ENCODE measurements around the gene TFIP11. TPM values are rescaled to one million over a fixed set of nuclear protein-coding genes. Genes with fewer than 3 reads are reported as not detected.

Gene TFIP11
- polyA plus RNA-seq, 5 donors, result 32.0 to 38.3 (median 34.6) TPM

DNA sequence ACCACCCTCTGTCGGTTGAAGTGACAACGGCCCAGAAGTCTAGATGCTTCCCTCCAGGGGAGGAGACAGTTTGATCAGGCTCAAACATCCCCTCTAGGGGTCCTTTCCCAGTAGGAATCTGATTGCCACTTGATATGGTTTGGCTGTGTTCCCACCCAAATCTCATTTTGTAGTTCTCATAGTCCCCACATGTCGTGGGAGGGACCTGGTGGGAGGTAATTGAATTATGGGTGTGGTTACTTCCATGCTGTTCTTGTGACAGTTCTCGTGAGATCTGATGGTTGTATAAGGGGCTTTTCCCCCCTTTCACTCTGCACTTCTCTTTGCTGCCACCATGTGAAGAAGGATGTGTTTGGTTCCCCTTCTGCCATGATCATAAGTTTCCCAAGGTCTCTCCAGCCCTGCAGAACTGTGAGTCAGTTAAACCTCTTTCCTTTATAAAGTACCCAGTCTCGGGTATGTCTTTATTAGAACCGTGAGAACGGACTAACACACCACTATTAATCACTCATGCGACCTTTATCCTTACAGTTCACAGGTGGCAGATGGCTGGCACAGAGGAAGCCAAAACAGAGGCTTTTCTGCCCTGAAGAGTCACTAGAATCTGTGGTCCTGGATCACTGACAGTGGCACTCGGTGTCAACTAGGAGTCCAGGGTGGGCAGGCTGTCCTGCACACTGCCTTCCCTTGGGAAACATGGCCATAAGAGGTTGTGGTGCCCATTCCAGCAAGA lies 61.7 kb downstream of the TFIP11 start:
- no peak for DNase-seq

- no peak for DNase-seq
Observed at GRCh38 chr22:26448941-26449340, 63.3 kb downstream of the TFIP11 start.

DNA sequence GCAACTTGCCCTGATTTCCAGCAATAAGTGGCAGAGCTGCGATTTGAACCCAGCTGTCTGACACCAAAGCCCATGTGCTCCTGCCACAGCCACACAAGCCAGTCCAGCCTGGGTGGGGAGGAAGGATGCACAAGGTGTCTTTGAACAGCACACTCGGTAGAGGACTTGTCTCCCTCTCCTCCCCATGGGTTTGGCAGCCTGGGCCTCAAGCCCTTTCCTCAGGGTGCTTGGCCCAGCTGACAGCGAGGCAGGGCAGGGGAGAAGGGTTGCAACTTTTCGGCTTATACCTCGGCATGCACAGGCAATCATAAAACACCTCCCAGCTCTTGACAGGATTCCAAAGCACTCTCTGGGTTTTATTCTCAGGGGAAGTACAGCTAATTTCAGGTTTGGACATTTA lies 63.9 kb downstream of the TFIP11 start:
- no peak for DNase-seq

- no peak for DNase-seq
Observed at GRCh38 chr22:26447584-26448329, 64.5 kb downstream of the TFIP11 start.

DNA sequence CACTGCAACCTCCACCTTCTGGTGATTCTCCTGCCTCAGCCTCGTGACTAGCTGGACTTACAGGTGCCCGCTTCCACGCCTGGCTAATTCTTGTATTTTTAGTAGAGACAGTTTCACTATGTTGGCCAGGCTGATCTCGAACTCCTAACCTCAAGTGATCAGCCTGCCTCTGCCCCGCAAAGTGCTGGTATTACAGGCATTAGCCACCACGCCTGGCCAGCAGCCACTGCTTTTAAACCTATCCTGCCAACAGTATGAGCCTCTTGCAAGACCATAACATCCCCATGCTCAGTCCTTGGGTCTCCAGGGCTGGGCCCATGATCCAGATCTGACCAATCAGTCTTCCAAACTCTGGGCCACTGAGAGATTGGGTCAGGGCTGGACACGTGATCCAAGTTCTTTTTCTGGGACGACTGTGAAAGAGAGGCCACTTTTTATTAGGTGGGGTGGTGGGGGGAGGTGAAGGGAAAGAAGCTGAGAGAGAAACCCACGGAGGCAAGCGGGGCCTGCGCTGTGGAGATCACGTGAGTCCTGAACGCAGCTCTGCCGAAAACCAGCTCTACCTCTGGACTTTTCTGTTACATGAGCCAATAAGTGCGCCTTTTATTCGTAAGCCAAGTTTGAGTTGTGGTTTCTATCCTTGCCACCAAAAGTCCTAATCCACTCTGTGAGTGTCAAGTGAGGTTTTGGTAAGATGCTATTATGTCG lies 65.3 kb downstream of the TFIP11 start:
- no peak for DNase-seq

DNA sequence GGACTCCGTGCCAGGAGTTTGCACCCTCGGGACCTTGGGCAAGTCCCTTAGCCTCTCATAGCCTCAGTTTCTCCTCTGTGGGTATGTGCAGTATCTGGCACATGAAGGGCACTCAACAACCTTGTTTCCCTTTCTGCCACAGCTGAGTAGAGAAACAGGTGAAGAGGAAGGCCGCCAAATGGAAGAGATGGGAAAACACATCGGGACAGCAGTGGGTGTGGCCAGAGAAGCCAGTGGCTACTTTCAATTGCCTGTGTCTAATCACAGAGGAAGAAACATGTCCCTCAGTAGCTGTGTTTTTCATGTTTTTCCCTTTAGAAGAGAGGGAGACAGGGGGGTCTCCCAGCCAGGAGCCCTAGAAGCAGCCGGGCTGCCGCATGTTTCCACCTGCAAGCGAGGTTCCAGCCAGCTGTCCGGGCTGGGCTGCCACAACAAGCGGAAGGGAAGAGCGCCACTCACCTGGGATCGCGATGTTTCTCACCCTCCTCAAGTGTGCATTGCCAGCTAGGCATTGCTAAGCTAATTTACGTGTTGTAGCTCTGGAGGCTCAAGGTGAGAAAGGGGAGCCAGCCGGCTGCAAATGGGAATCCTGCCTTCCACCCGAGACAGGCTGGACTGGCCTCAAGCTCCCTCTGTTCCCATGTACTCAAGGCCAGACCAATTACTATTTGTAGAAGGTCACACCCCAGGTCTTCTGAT lies 66.5 kb downstream of the TFIP11 start:
- DNase-seq, result no peak

GRCh38 chr22:26444777-26445176 lies 67.5 kb downstream of the TFIP11 start:
- no peak for DNase-seq

- DNase-seq, result no peak
Observed at GRCh38 chr22:26443901-26444690, 68.2 kb downstream of the TFIP11 start.

DNA sequence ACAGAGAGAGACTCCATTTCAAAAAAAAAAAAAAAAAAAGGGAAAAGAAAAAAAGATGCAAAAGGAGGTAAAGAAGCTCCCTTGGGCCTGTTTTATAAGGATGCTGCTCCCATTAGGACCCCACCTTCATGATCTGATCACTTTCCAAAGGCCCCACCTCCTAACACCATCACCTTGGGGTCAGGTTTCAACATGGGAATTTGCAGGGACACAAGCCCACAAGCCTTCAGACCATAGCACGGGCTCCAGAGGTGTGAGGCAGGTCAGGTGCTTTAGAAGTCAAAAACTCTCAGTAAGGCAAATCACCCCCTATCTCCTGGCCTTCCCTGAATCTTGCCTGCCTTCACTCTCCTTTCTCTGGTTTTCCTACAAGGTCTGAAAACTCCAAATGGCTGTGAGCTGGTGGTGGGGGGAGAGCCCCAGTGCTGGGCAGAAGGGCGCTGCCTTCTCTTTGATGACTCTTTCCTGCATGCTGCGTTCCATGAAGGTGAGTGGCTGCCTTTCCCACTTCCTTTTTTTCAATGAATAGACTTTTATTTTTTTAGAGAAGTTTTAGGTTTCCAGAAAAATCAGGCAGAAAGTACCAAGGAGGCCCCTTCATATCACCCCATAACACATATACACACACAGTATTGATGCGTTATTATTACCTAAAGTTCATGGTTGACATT lies 70.1 kb downstream of the TFIP11 start:
- no peak for DNase-seq

Other genes starting within 250 kb of the TFIP11 start
- under 1 TPM; 0.40 to 0.96 (median 0.63) TPM for gene ASPHD2, start 83.2 kb downstream of the TFIP11 start, polyA plus RNA-seq (ENCODE audit: insufficient read depth in 1 of 5, insufficient read length in 5 of 5, low replicate concordance in 1 of 5)
- gene HPS4, start 28.7 kb downstream of the TFIP11 start, polyA plus RNA-seq (ENCODE audit: insufficient read depth in 1 of 5, insufficient read length in 5 of 5, low replicate concordance in 1 of 5), result 10 to 100 TPM; 24.4 to 38.5 (median 36.4) TPM
- gene SRRD, start 28.6 kb downstream of the TFIP11 start, polyA plus RNA-seq (ENCODE audit: insufficient read depth in 1 of 5, insufficient read length in 5 of 5, low replicate concordance in 1 of 5), result 10 to 100 TPM; 23.4 to 35.2 (median 28.4) TPM
- 10 to 100 TPM; 20.4 to 30.4 (median 30.0) TPM for gene TPST2, start 77.7 kb upstream of the TFIP11 start, polyA plus RNA-seq (ENCODE audit: insufficient read depth in 1 of 5, insufficient read length in 5 of 5, low replicate concordance in 1 of 5)
- gene CRYBB1, start 105.6 kb upstream of the TFIP11 start, polyA plus RNA-seq (ENCODE audit: insufficient read depth in 1 of 5, insufficient read length in 5 of 5, low replicate concordance in 1 of 5), result 1 to 10 TPM in 2 of 5 donors, under 1 TPM in 3; 0.61 to 1.2 (median 0.99) TPM
- under 1 TPM in 4 of 5 donors, not detected in 1; 0.32 to 0.91 (median 0.46) TPM for gene CRYBA4, start 109.5 kb upstream of the TFIP11 start, polyA plus RNA-seq (ENCODE audit: insufficient read depth in 1 of 5, insufficient read length in 5 of 5, low replicate concordance in 1 of 5)
- gene MIAT, start 145.1 kb upstream of the TFIP11 start, polyA plus RNA-seq (ENCODE audit: insufficient read depth in 1 of 5, insufficient read length in 5 of 5, low replicate concordance in 1 of 5), result 1 to 10 TPM; 1.8 to 4.4 (median 2.5) TPM